Adrenal gland (tissue), 5 donors: ENCODE measurements around the gene ALKBH5.

ENCODE experiments used
- POLR2A ChIP-seq, 2 donors: fragments of 450-650 bp; IDR thresholded peaks; one replicate each; pipeline ENCODE4 v1.6.1; 2017; ENCODE audit warnings: antibody characterized with exemption in 2 of 2, mild to moderate bottlenecking in 2 of 2, moderate library complexity in 1 of 2
- TF ChIP-seq, protein P1 (sequence below), 6 experiments: fragments of 450-650 bp in 4 of 6; fragments of 200-600 bp in 2 of 6; sonication (generic) in 1 of 6; IDR thresholded peaks; 1 replicate in 5 of 6; 2 replicates in 1 of 6; pipeline versions ENCODE4 v1.5.1 to v1.8.0; 2016 to 2021; ENCODE audit warnings: antibody characterized with exemption in 6 of 6, mild to moderate bottlenecking in 2 of 6, moderate library complexity in 1 of 6
- donor health status: DM: no; HTN: no; CAD: no.

GRCh38 chr17:18139498-18139897, 44.1 kb upstream of the ALKBH5 start:
- no peak for TF ChIP-seq POLR2A (IDR thresholded peaks at IDR 0.05)
- TF ChIP-seq, protein P1, sequence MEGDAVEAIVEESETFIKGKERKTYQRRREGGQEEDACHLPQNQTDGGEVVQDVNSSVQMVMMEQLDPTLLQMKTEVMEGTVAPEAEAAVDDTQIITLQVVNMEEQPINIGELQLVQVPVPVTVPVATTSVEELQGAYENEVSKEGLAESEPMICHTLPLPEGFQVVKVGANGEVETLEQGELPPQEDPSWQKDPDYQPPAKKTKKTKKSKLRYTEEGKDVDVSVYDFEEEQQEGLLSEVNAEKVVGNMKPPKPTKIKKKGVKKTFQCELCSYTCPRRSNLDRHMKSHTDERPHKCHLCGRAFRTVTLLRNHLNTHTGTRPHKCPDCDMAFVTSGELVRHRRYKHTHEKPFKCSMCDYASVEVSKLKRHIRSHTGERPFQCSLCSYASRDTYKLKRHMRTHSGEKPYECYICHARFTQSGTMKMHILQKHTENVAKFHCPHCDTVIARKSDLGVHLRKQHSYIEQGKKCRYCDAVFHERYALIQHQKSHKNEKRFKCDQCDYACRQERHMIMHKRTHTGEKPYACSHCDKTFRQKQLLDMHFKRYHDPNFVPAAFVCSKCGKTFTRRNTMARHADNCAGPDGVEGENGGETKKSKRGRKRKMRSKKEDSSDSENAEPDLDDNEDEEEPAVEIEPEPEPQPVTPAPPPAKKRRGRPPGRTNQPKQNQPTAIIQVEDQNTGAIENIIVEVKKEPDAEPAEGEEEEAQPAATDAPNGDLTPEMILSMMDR (IDR thresholded peaks at IDR 0.05) = no peak
